H9 (cell line): ENCODE results near the gene ELMOD1. TPM values are rescaled to one million over a fixed set of nuclear protein-coding genes. Genes with fewer than 3 reads are reported as not detected.

ENCODE experiments used
- DNase-seq: peaks from one replicate; pipeline ENCODE4 v3.0.0-alpha.2; 2017
- H2AFZ ChIP-seq: one replicate; pipeline ENCODE4 v1.6.1; 2013; ENCODE audit warnings: mild to moderate bottlenecking, low read length, control low read depth, moderate library complexity
- H2AK5ac ChIP-seq: 2 replicates; pipeline ENCODE4 v1.6.1; 2013; ENCODE audit warnings: low read length, control low read depth, mixed read lengths; ENCODE audit not compliant: insufficient read length
- H2BK120ac ChIP-seq: one replicate; pipeline ENCODE4 v1.6.1; 2013; ENCODE audit warnings: low read depth, mild to moderate bottlenecking, low read length, control low read depth, inconsistent platforms; ENCODE audit not compliant: poor library complexity, severe bottlenecking
- H2BK12ac ChIP-seq: 2 replicates; pipeline ENCODE4 v1.6.1; 2013; ENCODE audit warnings: low read length, control low read depth, mixed read lengths, low read depth; ENCODE audit not compliant: insufficient read length
- H2BK15ac ChIP-seq: 2 replicates; pipeline ENCODE4 v1.6.1; 2013; ENCODE audit warnings: low read depth, low read length, control low read depth
- H2BK20ac ChIP-seq: one replicate; pipeline ENCODE4 v1.6.1; 2013; ENCODE audit warnings: low read depth, mild to moderate bottlenecking, low read length, control low read depth, inconsistent platforms; ENCODE audit not compliant: poor library complexity, severe bottlenecking
- H2BK5ac ChIP-seq: 2 replicates; pipeline ENCODE4 v1.6.1; 2013; ENCODE audit warnings: low read length, control low read depth, mixed read lengths; ENCODE audit not compliant: insufficient read length
- H3K14ac ChIP-seq: 2 replicates; pipeline ENCODE4 v1.6.1; 2013; ENCODE audit warnings: low read length, control low read depth; ENCODE audit not compliant: insufficient read depth
- H3K18ac ChIP-seq: 2 replicates; pipeline ENCODE4 v1.6.1; 2013; ENCODE audit warnings: low read depth, mild to moderate bottlenecking, mixed read lengths, low read length, control low read depth; ENCODE audit not compliant: insufficient read length
- H3K23ac ChIP-seq: 2 replicates; pipeline ENCODE4 v1.6.1; 2013; ENCODE audit warnings: low read length, control low read depth, mixed read lengths, low read depth; ENCODE audit not compliant: insufficient read length
- H3K23me2 ChIP-seq: 2 replicates; pipeline ENCODE4 v1.6.1; 2013; ENCODE audit warnings: low read depth, mild to moderate bottlenecking, mixed read lengths, low read length, control low read depth; ENCODE audit not compliant: insufficient read length, poor library complexity, severe bottlenecking
- H3K27ac ChIP-seq: 2 replicates; pipeline ENCODE4 v1.5.1; 2013; ENCODE audit warnings: low read length, control low read depth, mixed read lengths, low read depth; ENCODE audit not compliant: insufficient read length
- H3K27me3 ChIP-seq: 2 replicates; pipeline ENCODE4 v1.6.1; 2013; ENCODE audit warnings: low read length, control low read depth, inconsistent platforms; ENCODE audit not compliant: insufficient read depth
- H3K4ac ChIP-seq: 2 replicates; pipeline ENCODE4 v1.6.1; 2013; ENCODE audit warnings: low read depth, mild to moderate bottlenecking, control low read depth, inconsistent platforms, low read length, moderate library complexity
- H3K4me1 ChIP-seq: 2 replicates; pipeline ENCODE4 v1.6.1; 2013; ENCODE audit warnings: low read length, control low read depth, inconsistent platforms; ENCODE audit not compliant: insufficient read depth
- H3K4me2 ChIP-seq: 2 replicates; pipeline ENCODE4 v1.6.1; 2013; ENCODE audit warnings: low read length, control low read depth, mixed read lengths; ENCODE audit not compliant: insufficient read length, insufficient read depth
- H3K56ac ChIP-seq: 2 replicates; pipeline ENCODE4 v1.6.1; 2013; ENCODE audit warnings: low read depth, mild to moderate bottlenecking, mixed read lengths, low read length, control low read depth; ENCODE audit not compliant: insufficient read length
- H3K79me1 ChIP-seq: 2 replicates; pipeline ENCODE4 v1.6.1; 2013; ENCODE audit warnings: low read depth, mild to moderate bottlenecking, moderate library complexity, low read length, control low read depth, inconsistent platforms; ENCODE audit not compliant: insufficient read depth, poor library complexity, severe bottlenecking
- H3K79me2 ChIP-seq: 2 replicates; pipeline ENCODE4 v1.6.1; 2013; ENCODE audit warnings: low read length, control low read depth, inconsistent platforms; ENCODE audit not compliant: insufficient read depth
- H3K9ac ChIP-seq: 2 replicates; pipeline ENCODE4 v1.6.1; 2013; ENCODE audit warnings: low read length, control low read depth, mixed read lengths; ENCODE audit not compliant: insufficient read length; ENCODE audit errors: extremely low read depth
- H3K9me3 ChIP-seq: one replicate; pipeline ENCODE4 v1.6.1; 2013; ENCODE audit warnings: low read depth, low read length, inconsistent platforms; ENCODE audit not compliant: control insufficient read depth
- H3T11ph ChIP-seq: one replicate; pipeline ENCODE4 v1.6.1; 2013; ENCODE audit warnings: mild to moderate bottlenecking, low read length, control low read depth, inconsistent platforms
- H4K20me1 ChIP-seq: one replicate; pipeline ENCODE4 v1.6.1; 2013; ENCODE audit not compliant: control insufficient read depth, insufficient read length, insufficient read depth
- H4K5ac ChIP-seq: 2 replicates; pipeline ENCODE4 v1.6.1; 2013; ENCODE audit warnings: low read depth, mild to moderate bottlenecking, mixed read lengths, low read length, control low read depth; ENCODE audit not compliant: insufficient read length
- H4K8ac ChIP-seq: replicated peaks from 2 replicates; pipeline ENCODE4 v1.6.1; 2013; ENCODE audit warnings: low read length, control low read depth, mixed read lengths, low read depth; ENCODE audit not compliant: insufficient read length
- H4K91ac ChIP-seq: 2 replicates; pipeline ENCODE4 v1.6.1; 2013; ENCODE audit warnings: low read depth, mild to moderate bottlenecking, moderate library complexity, mixed read lengths, low read length, control low read depth; ENCODE audit not compliant: insufficient read length
- H3K27ac Mint-ChIP-seq, 3 experiments: 2 replicates in 2 of 3; 3 replicates in 1 of 3; pipeline ENCODE4 v1.8.0; 2020 to 2021; ENCODE audit warnings: mixed read lengths in 3 of 3, mild to moderate bottlenecking in 1 of 3, moderate library complexity in 1 of 3
- H3K27me3 Mint-ChIP-seq: 2 replicates; pipeline ENCODE4 v1.8.0; 2021; ENCODE audit warnings: low read depth, mild to moderate bottlenecking, moderate library complexity, mixed read lengths
- H3K36me3 Mint-ChIP-seq, 3 experiments: 2 replicates in 2 of 3; 3 replicates in 1 of 3; pipeline ENCODE4 v1.8.0; 2020 to 2021; ENCODE audit warnings: low read depth in 3 of 3, mixed read lengths in 3 of 3; ENCODE audit not compliant: insufficient read depth in 1 of 3
- H3K4me1 Mint-ChIP-seq, 2 experiments: 2 replicates each; pipeline ENCODE4 v1.8.0; 2020; ENCODE audit warnings: mixed read lengths in 2 of 2
- H3K4me3 Mint-ChIP-seq, 2 experiments: 2 replicates in 1 of 2; 3 replicates in 1 of 2; pipeline ENCODE4 v1.8.0; 2020 to 2021; ENCODE audit warnings: mild to moderate bottlenecking in 2 of 2, mixed read lengths in 2 of 2, moderate library complexity in 1 of 2
- H3K9me3 Mint-ChIP-seq, 2 experiments: 2 replicates in 1 of 2; 3 replicates in 1 of 2; pipeline ENCODE4 v1.8.0; 2020; ENCODE audit warnings: mild to moderate bottlenecking in 2 of 2, mixed read lengths in 2 of 2, moderate library complexity in 1 of 2
- CTCF ChIP-seq: fragments of 200-600 bp; sonication (generic); conservative IDR thresholded peaks from 3 replicates; pipeline ENCODE4 v1.8.0; 2021; ENCODE audit warnings: antibody characterized with exemption, mild to moderate bottlenecking
- WGBS: extraction: QIAGEN DNeasy Blood & Tissue Kit; methylation state at CpG from one replicate; pipeline ENCODE4 v1.1.7; 2013; ENCODE audit warnings: missing lambda C conversion rate, low lambda C conversion rate, mixed read lengths; ENCODE audit not compliant: insufficient read length; ENCODE audit errors: extremely low coverage; 5-methylcytosine and 5-hydroxymethylcytosine counted together
- total RNA-seq: library from RNA; stranded (reverse); gene quantifications from 2 replicates; pipeline ENCODE4 v1.2.1, GENCODE V29; 2021

Gene ELMOD1
- total RNA-seq, 1 experiment from 2014 or later = 0.61 TPM

- Histone ChIP-seq H3K27ac (no peak overlapping the region), H3K27me3 (no peaks in the 10 kb centered on the region), H2AK5ac (no peak overlapping the region), H3K79me2 (no peaks in the 10 kb centered on the region; the same call in 1 of the 2 replicates), H4K20me1 (no peaks in the 10 kb centered on the region), H3K9me3 (no peaks in the 10 kb centered on the region), H4K8ac (no peak overlapping the region), H2BK12ac (no peak overlapping the region), H3K56ac (no peak overlapping the region), H3K14ac (no peak overlapping the region), H2BK15ac (no peak overlapping the region), H3K23ac (no peak overlapping the region), H3K4me1 (peaks cover 2% of the 10 kb centered on the region; the same call in 1 of the 2 replicates), H3K18ac (no peak overlapping the region), H2BK20ac (no peak overlapping the region), H4K91ac (no peak overlapping the region), H3K4ac (no peak overlapping the region), H3K9ac (no peak overlapping the region), H3T11ph (no peak overlapping the region), H3K23me2 (peaks cover 6% of the 10 kb centered on the region), H3K4me2 (no peak overlapping the region), H3K79me1 (no peaks in the 10 kb centered on the region), H2BK120ac (no peak overlapping the region), H4K5ac (no peak overlapping the region), H2AFZ (no peak overlapping the region), H2BK5ac (no peak overlapping the region)
- no peaks in the 10 kb centered on the region; the same call in 1 of the 2 replicates for H3K27me3 Mint-ChIP-seq
- H3K9me3 Mint-ChIP-seq = no peaks in the 10 kb centered on the region
- DNase-seq = no peak
- H3K4me3 Mint-ChIP-seq = no peak overlapping the region
- no CpG with 5 or more reads among the region's 5 CpGs for WGBS
- no peak overlapping the region for H3K27ac Mint-ChIP-seq
- TF ChIP-seq CTCF = no peak
- H3K36me3 Mint-ChIP-seq = no peaks in the 10 kb centered on the region
- peaks cover 24 to 27% of the 10 kb centered on the region in 2 experiments for H3K4me1 Mint-ChIP-seq
Measured at GRCh38 chr11:107567739-107568335, 23.1 kb upstream of the ELMOD1 start.
